ENCODE results near the gene ELFN2.

DNA sequence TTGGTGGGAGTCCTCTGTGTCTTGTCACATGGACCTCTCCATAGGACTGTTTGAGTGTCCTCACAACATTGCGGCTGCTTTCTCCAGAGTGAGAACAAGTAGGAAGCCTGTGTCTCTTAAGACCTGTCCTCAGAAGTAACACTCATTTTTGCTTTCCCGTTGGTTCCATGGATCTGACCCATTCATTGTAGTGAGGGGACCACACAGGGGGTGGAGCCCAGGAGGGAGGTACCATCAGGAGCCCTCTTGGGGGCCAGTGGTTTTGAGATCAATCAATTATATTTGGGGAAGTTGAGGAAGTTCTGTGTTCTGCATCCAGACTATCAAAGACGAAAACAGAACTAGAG lies 5.4 kb upstream of the ELFN2 start:
- TF ChIP-seq, protein P1, sequence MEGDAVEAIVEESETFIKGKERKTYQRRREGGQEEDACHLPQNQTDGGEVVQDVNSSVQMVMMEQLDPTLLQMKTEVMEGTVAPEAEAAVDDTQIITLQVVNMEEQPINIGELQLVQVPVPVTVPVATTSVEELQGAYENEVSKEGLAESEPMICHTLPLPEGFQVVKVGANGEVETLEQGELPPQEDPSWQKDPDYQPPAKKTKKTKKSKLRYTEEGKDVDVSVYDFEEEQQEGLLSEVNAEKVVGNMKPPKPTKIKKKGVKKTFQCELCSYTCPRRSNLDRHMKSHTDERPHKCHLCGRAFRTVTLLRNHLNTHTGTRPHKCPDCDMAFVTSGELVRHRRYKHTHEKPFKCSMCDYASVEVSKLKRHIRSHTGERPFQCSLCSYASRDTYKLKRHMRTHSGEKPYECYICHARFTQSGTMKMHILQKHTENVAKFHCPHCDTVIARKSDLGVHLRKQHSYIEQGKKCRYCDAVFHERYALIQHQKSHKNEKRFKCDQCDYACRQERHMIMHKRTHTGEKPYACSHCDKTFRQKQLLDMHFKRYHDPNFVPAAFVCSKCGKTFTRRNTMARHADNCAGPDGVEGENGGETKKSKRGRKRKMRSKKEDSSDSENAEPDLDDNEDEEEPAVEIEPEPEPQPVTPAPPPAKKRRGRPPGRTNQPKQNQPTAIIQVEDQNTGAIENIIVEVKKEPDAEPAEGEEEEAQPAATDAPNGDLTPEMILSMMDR (IDR thresholded peaks at IDR 0.05): no peak
- no peak for TF ChIP-seq EP300 (IDR thresholded peaks at IDR 0.05)

All from tibial nerve (tissue), 4 donors.